GM18498 (cell line): ENCODE data around the gene SLC13A2.
"Not testable (repeated sequence)": the region's sequence is repeated elsewhere in the genome, so short reads cannot be mapped to it uniquely, and the experiment has no call there.

ENCODE experiments used
- ATAC-seq: cut with Tn5 transposase; IDR thresholded peaks from one replicate; pipeline ENCODE4 v1.9.1; 2021; ENCODE audit warnings: mild to moderate bottlenecking, moderate library complexity; ENCODE audit not compliant: unreplicated experiment

The SLC13A2 gene

GRCh38 chr17:28511858-28512461, 38.5 kb downstream of the SLC13A2 start:
- ATAC-seq, result no peak

GRCh38 chr17:28513476-28513875, 40.0 kb downstream of the SLC13A2 start:
- no peak for ATAC-seq

GRCh38 chr17:28514561-28515002, 41.1 kb downstream of the SLC13A2 start:
- ATAC-seq, result no peak

GRCh38 chr17:28515518-28515917, 42.1 kb downstream of the SLC13A2 start:
- no peak for ATAC-seq

- ATAC-seq, result no peak
These were observed 44.7 kb downstream of the SLC13A2 start for GRCh38 chr17:28518132-28518531.

GRCh38 chr17:28518578-28518977, 45.1 kb downstream of the SLC13A2 start:
- ATAC-seq, result no peak

GRCh38 chr17:28519236-28519635, 45.8 kb downstream of the SLC13A2 start:
- ATAC-seq, result no peak

GRCh38 chr17:28520687-28521086, 47.2 kb downstream of the SLC13A2 start:
- no peak for ATAC-seq

GRCh38 chr17:28521311-28522085, 48.1 kb downstream of the SLC13A2 start:
- no peak for ATAC-seq

GRCh38 chr17:28522281-28522680, 48.8 kb downstream of the SLC13A2 start:
- ATAC-seq, result not testable (repeated sequence)

GRCh38 chr17:28523186-28523585, 49.7 kb downstream of the SLC13A2 start:
- no peak for ATAC-seq

GRCh38 chr17:28523876-28524275, 50.4 kb downstream of the SLC13A2 start:
- no peak for ATAC-seq

GRCh38 chr17:28524476-28525424, 51.3 kb downstream of the SLC13A2 start:
- no peak for ATAC-seq

- ATAC-seq, result no peak
These were observed 52.9 kb downstream of the SLC13A2 start for GRCh38 chr17:28526381-28526780.

- no peak for ATAC-seq
These were observed 53.8 kb downstream of the SLC13A2 start for GRCh38 chr17:28527181-28527681.

GRCh38 chr17:28527859-28528258, 54.4 kb downstream of the SLC13A2 start:
- no peak for ATAC-seq

GRCh38 chr17:28528327-28529012, 55.0 kb downstream of the SLC13A2 start:
- ATAC-seq, result no peak

- ATAC-seq, result no peak
These were observed 55.6 kb downstream of the SLC13A2 start for GRCh38 chr17:28529013-28529400.

- ATAC-seq, result no peak
These were observed 56.8 kb downstream of the SLC13A2 start for GRCh38 chr17:28530250-28530649.

- ATAC-seq, result no peak
These were observed 57.5 kb downstream of the SLC13A2 start for GRCh38 chr17:28530926-28531325.
